Measurements from ENCODE around the gene PLEK. TPM values are rescaled to one million over a fixed set of nuclear protein-coding genes. Genes with fewer than 3 reads are reported as not detected.
A peak's percentile ranks its signal among the peaks of the same experiment; 100 is the strongest.
"Not testable (repeated sequence)": the region's sequence is repeated elsewhere in the genome, so short reads cannot be mapped to it uniquely, and the experiment has no call there.

PLEK gene
- total RNA-seq, 1 donor from 2014 or later = 0.65 TPM

DNA sequence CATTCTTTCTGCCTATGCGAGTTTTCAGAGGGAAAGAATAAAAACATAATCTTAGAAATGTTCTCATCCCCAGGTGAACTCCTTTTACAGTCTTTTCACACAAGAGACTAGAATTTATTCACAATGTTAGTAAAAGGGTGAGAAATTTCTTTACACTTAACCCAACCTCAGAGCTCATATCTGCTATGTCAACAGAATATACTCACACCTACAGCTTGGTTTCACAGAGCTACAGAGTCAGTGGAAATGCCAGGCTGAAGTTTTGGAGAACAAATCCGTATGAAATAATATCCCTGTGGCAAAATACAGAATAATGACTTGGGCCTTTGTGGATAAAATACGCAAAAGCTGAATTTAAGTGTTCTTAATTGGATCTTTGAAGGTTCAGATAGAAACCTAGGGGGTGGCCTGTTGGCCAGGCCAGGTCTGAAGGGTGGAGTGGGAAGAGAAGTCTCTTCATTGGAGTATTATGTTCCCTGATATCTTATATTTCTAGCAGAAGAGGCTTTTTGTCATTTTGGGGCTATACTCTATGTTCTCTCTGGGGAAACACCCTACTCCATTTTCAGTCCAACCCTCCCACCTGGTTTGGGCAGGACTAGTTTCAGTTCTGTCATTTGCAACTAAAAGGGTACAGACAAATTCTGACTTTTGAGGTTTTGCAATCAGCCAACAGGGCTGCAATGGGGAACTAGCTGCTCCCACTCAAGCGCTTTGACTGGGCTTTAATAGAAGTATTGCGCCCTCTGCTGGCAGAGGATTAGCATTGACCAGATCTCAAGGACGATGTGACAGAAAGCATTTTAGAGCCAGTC is 76.3 kb downstream of the PLEK start:
- peak; percentile 72 for DNase-seq (ENCODE audit: low read depth)

DNA sequence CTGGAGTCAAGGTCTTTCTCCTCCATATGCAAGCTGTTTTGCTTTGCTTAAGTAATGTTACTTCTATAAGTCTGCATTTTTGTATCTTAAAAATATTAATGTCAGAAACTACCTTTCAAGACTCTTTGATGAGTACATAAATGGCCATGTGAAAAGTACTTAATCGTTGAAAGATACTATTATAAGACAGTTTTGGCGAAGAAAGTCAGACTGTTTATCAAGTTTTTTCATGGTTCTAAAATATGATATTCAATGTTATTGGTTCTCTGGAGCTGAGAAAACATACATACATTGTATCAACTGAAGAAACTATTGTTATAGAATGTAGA is 76.9 kb downstream of the PLEK start:
- DNase-seq (ENCODE audit: low read depth) = no peak

GRCh38 chr2:68446425-68446824 is 81.3 kb downstream of the PLEK start:
- not testable (repeated sequence) for DNase-seq (ENCODE audit: low read depth)

Other genes starting within 250 kb of the PLEK start
- gene PNO1, start 207.4 kb upstream of the PLEK start, total RNA-seq = 12.8 and 19.8 TPM in 2 replicates
- 27.6 and 52.9 TPM in 2 replicates for gene PPP3R1, start 112.8 kb upstream of the PLEK start, total RNA-seq
- gene CNRIP1, start 45.3 kb upstream of the PLEK start, total RNA-seq = 1.6 and 2.9 TPM in 2 replicates
- gene FBXO48, start 102.0 kb downstream of the PLEK start, total RNA-seq = 0.17 and 0.75 TPM in 2 replicates
- gene APLF, start 102.3 kb downstream of the PLEK start, total RNA-seq = 8.5 and 11.8 TPM in 2 replicates

Measured in renal cortical epithelial cell (primary cell).